Neural cell (in vitro differentiated cells): Measurements from ENCODE around the gene CRB3. TPM values are rescaled to one million over a fixed set of nuclear protein-coding genes. Genes with fewer than 3 reads are reported as not detected.

Experiments used
- H2AFZ ChIP-seq: fragments of 200-600, 300-800 bp; sonication (generic), shearing (Covaris generic); 2 replicates; pipeline ENCODE4 v1.6.0; 2014; ENCODE audit warnings: low read depth, mild to moderate bottlenecking, antibody characterized with exemption, low read length, moderate library complexity
- H3F3A ChIP-seq: fragments of 200-600 bp; shearing (Covaris generic); 2 replicates; pipeline ENCODE4 v1.6.1; 2016; ENCODE audit warnings: mild to moderate bottlenecking, moderate library complexity, mixed read lengths, antibody characterized with exemption, low read length; ENCODE audit not compliant: insufficient read depth, poor library complexity, severe bottlenecking
- H3K27ac ChIP-seq: fragments of 200-600, 300-800 bp; sonication (generic), shearing (Covaris generic); 2 replicates; pipeline ENCODE4 v1.5.1; 2014; ENCODE audit warnings: mild to moderate bottlenecking, low read length, moderate library complexity
- H3K27me3 ChIP-seq: fragments of 300-800, 200-600 bp; sonication (generic), shearing (Covaris generic); 2 replicates; pipeline ENCODE4 v1.6.0; 2014; ENCODE audit warnings: mild to moderate bottlenecking, low read depth, low read length, moderate library complexity; ENCODE audit not compliant: insufficient read depth
- H3K36me3 ChIP-seq: fragments of 300-800, 200-600 bp; sonication (generic), shearing (Covaris generic); 2 replicates; pipeline ENCODE4 v1.5.1; 2014; ENCODE audit warnings: mild to moderate bottlenecking, antibody characterized with exemption, low read length, moderate library complexity; ENCODE audit not compliant: insufficient read depth
- H3K4me2 ChIP-seq: fragments of 300-800, 200-600 bp; sonication (generic), shearing (Covaris generic); 2 replicates; pipeline ENCODE4 v1.6.0; 2014; ENCODE audit warnings: mild to moderate bottlenecking, low read length
- H3K4me3 ChIP-seq: fragments of 300-800, 200-600 bp; sonication (generic), shearing (Covaris generic); 2 replicates; pipeline ENCODE4 v1.5.1; 2014; ENCODE audit warnings: mild to moderate bottlenecking, low read length, moderate library complexity
- H3K79me2 ChIP-seq: fragments of 200-600 bp; shearing (Covaris generic); replicated peaks from 2 replicates; pipeline ENCODE4 v1.6.0; 2014; ENCODE audit warnings: mild to moderate bottlenecking, low read length, moderate library complexity; ENCODE audit not compliant: insufficient read depth
- H3K9ac ChIP-seq: fragments of 300-800, 200-600 bp; sonication (generic), shearing (Covaris generic); 2 replicates; pipeline ENCODE4 v1.6.1; 2016; ENCODE audit warnings: mild to moderate bottlenecking, low read length, mixed read lengths
- H3K9me2 ChIP-seq: fragments of 200-600 bp; shearing (Covaris generic); 2 replicates; pipeline ENCODE4 v1.6.1; 2016; ENCODE audit warnings: mild to moderate bottlenecking, low read length, mixed read lengths; ENCODE audit not compliant: insufficient read depth
- H3K9me3 ChIP-seq: fragments of 200-600, 300-800 bp; sonication (generic), shearing (Covaris generic); 2 replicates; pipeline ENCODE4 v1.6.1; 2016; ENCODE audit warnings: mild to moderate bottlenecking, mixed run types, low read length, moderate library complexity, mixed read lengths
- H4K20me1 ChIP-seq: fragments of 200-600 bp; shearing (Covaris generic); 2 replicates; pipeline ENCODE4 v1.6.1; 2016; ENCODE audit warnings: mild to moderate bottlenecking, mixed run types; ENCODE audit not compliant: insufficient read depth
- EP300 ChIP-seq: fragments of 450-650 bp; conservative IDR thresholded peaks from 2 replicates; pipeline ENCODE4 v1.6.1; 2014; ENCODE audit warnings: antibody characterized with exemption, mild to moderate bottlenecking, moderate library complexity; ENCODE audit not compliant: poor library complexity, severe bottlenecking
- EZH2 ChIP-seq: fragments of 200-600, 300-800 bp; shearing (Covaris generic), sonication (generic); IDR thresholded peaks from 2 replicates; pipeline ENCODE4 v1.6.1; 2014; ENCODE audit warnings: antibody characterized with exemption, low read length, borderline replicate concordance, mild to moderate bottlenecking; ENCODE audit not compliant: insufficient read depth, poor library complexity, severe bottlenecking
- MXI1 ChIP-seq: fragments of 450-650 bp; conservative IDR thresholded peaks from 2 replicates; pipeline ENCODE4 v1.6.1; 2014; ENCODE audit warnings: antibody characterized with exemption, mild to moderate bottlenecking; ENCODE audit not compliant: poor library complexity, severe bottlenecking
- POLR2AphosphoS5 ChIP-seq: IDR thresholded peaks from 2 replicates; pipeline ENCODE4 v1.6.1; 2012
- RAD21 ChIP-seq: fragments of 450-650 bp; conservative IDR thresholded peaks from 2 replicates; pipeline ENCODE4 v1.6.1; 2014; ENCODE audit warnings: antibody characterized with exemption, mild to moderate bottlenecking, moderate library complexity
- SMC3 ChIP-seq: fragments of 450-650 bp; conservative IDR thresholded peaks from 2 replicates; pipeline ENCODE4 v1.6.1; 2014; ENCODE audit warnings: antibody characterized with exemption, mild to moderate bottlenecking, moderate library complexity; ENCODE audit not compliant: poor library complexity
- TAF1 ChIP-seq: IDR thresholded peaks from 2 replicates; pipeline ENCODE4 v1.6.1; 2012; ENCODE audit warnings: low read depth
- polyA plus RNA-seq: library from polyadenylated mRNA; depleted of rRNA; stranded (reverse); fragments of >200 nt; gene quantifications from 2 replicates; pipeline ENCODE4 v1.2.3, GENCODE V29; 2014
- TF ChIP-seq, protein P1 (sequence below): fragments of 450-650 bp; IDR thresholded peaks from 2 replicates; pipeline ENCODE4 v1.5.1; 2014; ENCODE audit warnings: antibody characterized with exemption, mild to moderate bottlenecking, moderate library complexity; ENCODE audit not compliant: poor library complexity, severe bottlenecking
- TF ChIP-seq, protein P2 (sequence below): IDR thresholded peaks from 2 replicates; pipeline ENCODE4 v1.6.1; 2012; ENCODE audit warnings: borderline replicate concordance

Gene CRB3
- polyA plus RNA-seq, 1 donor from 2014 or later = 0.43 TPM

DNA sequence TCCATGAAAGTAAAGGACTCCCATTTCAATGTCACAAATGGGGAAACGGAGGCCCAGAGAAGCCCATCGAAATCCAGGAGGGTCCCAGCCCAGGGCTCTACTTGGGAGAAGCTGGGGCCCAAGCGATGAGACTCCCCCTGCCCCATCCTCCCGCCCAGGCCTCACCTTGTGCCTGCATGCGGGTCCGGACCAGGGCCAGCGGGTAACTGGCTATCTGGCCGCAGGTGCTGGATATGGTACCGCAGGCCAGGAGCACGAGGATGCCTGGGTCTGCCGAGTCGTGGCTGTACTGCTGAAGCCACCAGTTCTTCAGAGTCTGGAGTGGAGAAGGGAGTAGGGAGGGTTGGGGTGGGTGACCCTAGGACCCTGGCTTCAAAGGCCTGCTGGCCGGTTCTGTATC is 20.1 kb upstream of the CRB3 start:
- Histone ChIP-seq H3K9me3 (no peaks in the 10 kb centered on the region), H3K9me2 (no peaks in the 10 kb centered on the region), H3F3A (no peaks in the 10 kb centered on the region), H3K36me3 (no peaks in the 10 kb centered on the region), H3K4me3 (no peak overlapping the region), H3K27me3 (no peaks in the 10 kb centered on the region), H3K4me2 (no peak overlapping the region), H2AFZ (no peak overlapping the region), H3K79me2 (no peaks in the 10 kb centered on the region), H3K27ac (no peak overlapping the region), H4K20me1 (no peaks in the 10 kb centered on the region), H3K9ac (no peak overlapping the region)
- TF ChIP-seq TAF1 = no peak
- no peak for TF ChIP-seq EP300
- TF ChIP-seq EZH2 = no peak
- TF ChIP-seq SMC3 = no peak
- no peak for TF ChIP-seq RAD21
- TF ChIP-seq POLR2AphosphoS5 = no peak
- no peak for TF ChIP-seq MXI1
- TF ChIP-seq, protein P1, sequence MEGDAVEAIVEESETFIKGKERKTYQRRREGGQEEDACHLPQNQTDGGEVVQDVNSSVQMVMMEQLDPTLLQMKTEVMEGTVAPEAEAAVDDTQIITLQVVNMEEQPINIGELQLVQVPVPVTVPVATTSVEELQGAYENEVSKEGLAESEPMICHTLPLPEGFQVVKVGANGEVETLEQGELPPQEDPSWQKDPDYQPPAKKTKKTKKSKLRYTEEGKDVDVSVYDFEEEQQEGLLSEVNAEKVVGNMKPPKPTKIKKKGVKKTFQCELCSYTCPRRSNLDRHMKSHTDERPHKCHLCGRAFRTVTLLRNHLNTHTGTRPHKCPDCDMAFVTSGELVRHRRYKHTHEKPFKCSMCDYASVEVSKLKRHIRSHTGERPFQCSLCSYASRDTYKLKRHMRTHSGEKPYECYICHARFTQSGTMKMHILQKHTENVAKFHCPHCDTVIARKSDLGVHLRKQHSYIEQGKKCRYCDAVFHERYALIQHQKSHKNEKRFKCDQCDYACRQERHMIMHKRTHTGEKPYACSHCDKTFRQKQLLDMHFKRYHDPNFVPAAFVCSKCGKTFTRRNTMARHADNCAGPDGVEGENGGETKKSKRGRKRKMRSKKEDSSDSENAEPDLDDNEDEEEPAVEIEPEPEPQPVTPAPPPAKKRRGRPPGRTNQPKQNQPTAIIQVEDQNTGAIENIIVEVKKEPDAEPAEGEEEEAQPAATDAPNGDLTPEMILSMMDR = no peak
- TF ChIP-seq, protein P2, sequence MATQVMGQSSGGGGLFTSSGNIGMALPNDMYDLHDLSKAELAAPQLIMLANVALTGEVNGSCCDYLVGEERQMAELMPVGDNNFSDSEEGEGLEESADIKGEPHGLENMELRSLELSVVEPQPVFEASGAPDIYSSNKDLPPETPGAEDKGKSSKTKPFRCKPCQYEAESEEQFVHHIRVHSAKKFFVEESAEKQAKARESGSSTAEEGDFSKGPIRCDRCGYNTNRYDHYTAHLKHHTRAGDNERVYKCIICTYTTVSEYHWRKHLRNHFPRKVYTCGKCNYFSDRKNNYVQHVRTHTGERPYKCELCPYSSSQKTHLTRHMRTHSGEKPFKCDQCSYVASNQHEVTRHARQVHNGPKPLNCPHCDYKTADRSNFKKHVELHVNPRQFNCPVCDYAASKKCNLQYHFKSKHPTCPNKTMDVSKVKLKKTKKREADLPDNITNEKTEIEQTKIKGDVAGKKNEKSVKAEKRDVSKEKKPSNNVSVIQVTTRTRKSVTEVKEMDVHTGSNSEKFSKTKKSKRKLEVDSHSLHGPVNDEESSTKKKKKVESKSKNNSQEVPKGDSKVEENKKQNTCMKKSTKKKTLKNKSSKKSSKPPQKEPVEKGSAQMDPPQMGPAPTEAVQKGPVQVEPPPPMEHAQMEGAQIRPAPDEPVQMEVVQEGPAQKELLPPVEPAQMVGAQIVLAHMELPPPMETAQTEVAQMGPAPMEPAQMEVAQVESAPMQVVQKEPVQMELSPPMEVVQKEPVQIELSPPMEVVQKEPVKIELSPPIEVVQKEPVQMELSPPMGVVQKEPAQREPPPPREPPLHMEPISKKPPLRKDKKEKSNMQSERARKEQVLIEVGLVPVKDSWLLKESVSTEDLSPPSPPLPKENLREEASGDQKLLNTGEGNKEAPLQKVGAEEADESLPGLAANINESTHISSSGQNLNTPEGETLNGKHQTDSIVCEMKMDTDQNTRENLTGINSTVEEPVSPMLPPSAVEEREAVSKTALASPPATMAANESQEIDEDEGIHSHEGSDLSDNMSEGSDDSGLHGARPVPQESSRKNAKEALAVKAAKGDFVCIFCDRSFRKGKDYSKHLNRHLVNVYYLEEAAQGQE = no peak

DNA sequence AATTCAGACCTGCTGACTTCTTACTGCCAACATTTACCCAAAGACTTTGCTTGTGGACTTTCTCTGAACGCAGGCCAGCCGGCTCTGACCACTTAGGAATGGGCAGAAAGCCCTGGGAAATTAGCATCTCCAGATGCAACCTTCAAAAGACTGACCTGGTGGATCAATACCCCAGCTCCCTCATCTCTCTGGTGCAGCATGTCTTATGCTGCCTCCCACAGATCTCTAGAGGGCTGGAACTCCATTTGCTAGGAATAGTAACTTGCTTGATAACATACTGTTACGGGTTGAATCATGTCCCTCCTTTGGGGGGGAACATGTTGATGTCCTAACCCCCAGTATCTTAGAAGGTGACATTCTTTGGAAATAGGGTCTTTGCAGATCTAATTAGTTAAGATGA is 17.6 kb upstream of the CRB3 start:
- Histone ChIP-seq H3K36me3 (no peaks in the 10 kb centered on the region), H3K9me2 (no peaks in the 10 kb centered on the region), H3K4me2 (no peak overlapping the region), H3K27me3 (no peaks in the 10 kb centered on the region), H3K9me3 (no peaks in the 10 kb centered on the region), H3K27ac (no peak overlapping the region), H3F3A (no peaks in the 10 kb centered on the region), H3K9ac (no peak overlapping the region), H4K20me1 (no peaks in the 10 kb centered on the region), H3K79me2 (no peaks in the 10 kb centered on the region), H2AFZ (no peak overlapping the region), H3K4me3 (no peak overlapping the region)
- TF ChIP-seq, protein P1 = no peak
- TF ChIP-seq EZH2 (no peak), RAD21 (no peak), POLR2AphosphoS5 (no peak), TAF1 (no peak), EP300 (no peak), MXI1 (no peak), SMC3 (no peak)
- TF ChIP-seq, protein P2 = no peak
